MM.1S (cell line): ENCODE data around the gene ZBTB12.

Experiments
- EZH2 ChIP-seq: fragments of 300-600 bp; sonication (generic); optimal IDR thresholded peaks from 2 replicates; pipeline ENCODE3; 2017; ENCODE audit warnings: low read depth, mild to moderate bottlenecking, antibody characterized with exemption, low read length, mixed read lengths
- TF ChIP-seq, protein P1 (sequence below): fragments of 300-600 bp; sonication (generic); IDR thresholded peaks from 2 replicates; pipeline ENCODE4 v1.5.1; 2016; ENCODE audit warnings: antibody characterized with exemption, low read length, mixed read lengths

DNA sequence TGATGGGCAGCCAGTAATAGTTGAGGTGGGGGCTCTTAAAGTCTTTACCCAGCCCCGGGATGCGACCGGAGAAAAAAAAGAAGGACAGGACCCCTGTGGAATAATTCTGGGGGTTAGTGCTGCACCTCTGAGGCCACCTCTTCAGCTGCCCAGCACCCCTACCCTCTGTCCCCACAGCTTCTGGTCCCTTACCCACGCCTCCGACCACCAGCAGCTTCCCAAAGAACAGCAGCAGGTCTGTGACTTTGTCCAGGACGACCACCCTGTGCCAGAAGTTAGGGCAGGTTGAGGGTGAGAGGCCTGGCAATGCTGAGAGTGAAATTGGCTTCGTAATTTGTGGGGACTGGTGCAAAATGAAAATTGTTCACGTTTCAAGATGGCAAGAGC lies 37.1 kb downstream of the ZBTB12 start:
- TF ChIP-seq, protein P1, sequence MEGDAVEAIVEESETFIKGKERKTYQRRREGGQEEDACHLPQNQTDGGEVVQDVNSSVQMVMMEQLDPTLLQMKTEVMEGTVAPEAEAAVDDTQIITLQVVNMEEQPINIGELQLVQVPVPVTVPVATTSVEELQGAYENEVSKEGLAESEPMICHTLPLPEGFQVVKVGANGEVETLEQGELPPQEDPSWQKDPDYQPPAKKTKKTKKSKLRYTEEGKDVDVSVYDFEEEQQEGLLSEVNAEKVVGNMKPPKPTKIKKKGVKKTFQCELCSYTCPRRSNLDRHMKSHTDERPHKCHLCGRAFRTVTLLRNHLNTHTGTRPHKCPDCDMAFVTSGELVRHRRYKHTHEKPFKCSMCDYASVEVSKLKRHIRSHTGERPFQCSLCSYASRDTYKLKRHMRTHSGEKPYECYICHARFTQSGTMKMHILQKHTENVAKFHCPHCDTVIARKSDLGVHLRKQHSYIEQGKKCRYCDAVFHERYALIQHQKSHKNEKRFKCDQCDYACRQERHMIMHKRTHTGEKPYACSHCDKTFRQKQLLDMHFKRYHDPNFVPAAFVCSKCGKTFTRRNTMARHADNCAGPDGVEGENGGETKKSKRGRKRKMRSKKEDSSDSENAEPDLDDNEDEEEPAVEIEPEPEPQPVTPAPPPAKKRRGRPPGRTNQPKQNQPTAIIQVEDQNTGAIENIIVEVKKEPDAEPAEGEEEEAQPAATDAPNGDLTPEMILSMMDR: no peak
- TF ChIP-seq EZH2: no peak
